ENCODE results near the gene BMPR1A.

Gene BMPR1A

DNA sequence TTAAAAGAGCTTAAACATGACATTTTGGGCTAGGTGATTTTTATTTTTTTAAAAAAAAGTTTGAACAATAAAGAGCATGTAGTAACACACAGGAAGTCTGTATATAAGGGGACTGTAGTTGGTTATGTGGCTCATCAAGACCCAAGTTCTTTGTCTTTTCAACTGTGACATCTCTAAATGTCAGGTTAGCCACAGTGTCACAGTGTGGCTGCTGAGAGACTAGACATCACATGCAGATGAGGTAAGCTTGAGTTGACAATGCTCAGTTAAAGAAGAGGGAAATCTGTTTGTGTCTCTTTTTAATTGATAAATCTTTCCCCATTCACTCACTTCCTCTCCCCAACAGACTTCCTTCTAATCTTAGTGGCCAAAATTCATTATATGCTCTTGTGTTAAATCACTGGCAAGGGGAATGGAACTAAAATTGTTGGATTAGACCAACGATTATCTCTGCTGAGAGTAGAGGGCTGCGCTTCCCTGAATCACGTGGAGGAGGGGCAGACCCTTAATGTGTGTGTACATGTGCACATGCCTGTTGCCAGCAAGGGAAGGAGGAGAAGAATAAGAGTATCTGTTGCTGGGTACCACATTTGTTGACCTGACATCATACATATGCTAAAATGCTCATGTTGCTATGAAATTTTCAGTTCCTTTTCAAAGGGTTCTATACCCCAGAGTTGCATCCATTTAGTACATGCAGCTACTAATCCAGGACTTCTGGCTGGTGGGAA lies 122.7 kb downstream of the BMPR1A start:
- Histone ChIP-seq H3K9ac (no peak overlapping the region), H3K9me3 (replicated peaks in 1 of 11) (no peaks in the 10 kb centered on the region), H3K4me1 (peaks cover 8 to 30% (median 19%) of the 10 kb centered on the region in 10 experiments), H3K36me3 (no peaks in the 10 kb centered on the region), H3K27me3 (peaks cover 0 to 5% (median 0%) of the 10 kb centered on the region in 11 experiments; a peak in 1 of 22 replicates), H4K20me1 (no peaks in the 10 kb centered on the region), H3K27ac (peak overlapping the region in 1 of 11 experiments; percentile 25; a peak in 2 of 22 replicates), H3K4me2 (peak overlapping the region in 6 of 11 experiments; percentile 0 to 35 (median 18); a peak in 8 of 22 replicates), H3K4me3 (no peak overlapping the region)
- no peak for TF ChIP-seq Cebpa-rat (IDR thresholded peaks at IDR 0.05)

DNA sequence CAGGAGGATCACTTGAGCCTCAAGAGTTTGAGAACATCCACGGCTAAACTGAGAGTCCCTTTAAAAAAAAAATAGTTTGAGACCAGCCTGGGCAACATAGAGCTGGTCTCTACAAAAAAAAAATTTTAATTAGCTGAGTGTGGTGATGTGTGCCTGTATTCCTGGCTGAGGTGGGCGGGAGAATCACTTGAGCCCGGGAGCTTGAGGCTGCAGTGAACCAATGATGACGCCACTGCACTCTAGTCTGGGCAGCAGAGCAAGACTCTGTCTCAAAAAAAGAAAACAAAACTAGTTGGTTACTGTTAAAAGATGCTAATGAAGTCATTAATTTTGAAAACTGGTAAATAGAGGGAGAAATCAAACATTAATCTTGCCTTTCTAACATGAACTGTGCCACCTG lies 124.6 kb downstream of the BMPR1A start:
- Histone ChIP-seq H3K36me3 (no peaks in the 10 kb centered on the region), H3K4me2 (no peak overlapping the region), H3K27ac (no peak overlapping the region), H4K20me1 (no peaks in the 10 kb centered on the region), H3K4me1 (peaks cover 8 to 30% (median 19%) of the 10 kb centered on the region in 10 experiments), H3K9ac (no peak overlapping the region), H3K4me3 (no peak overlapping the region), H3K27me3 (peaks cover 0 to 5% (median 0%) of the 10 kb centered on the region in 11 experiments; a peak in 1 of 22 replicates), H3K9me3 (replicated peaks in 1 of 11) (no peaks in the 10 kb centered on the region)
- TF ChIP-seq Cebpa-rat (IDR thresholded peaks at IDR 0.05), result no peak

DNA sequence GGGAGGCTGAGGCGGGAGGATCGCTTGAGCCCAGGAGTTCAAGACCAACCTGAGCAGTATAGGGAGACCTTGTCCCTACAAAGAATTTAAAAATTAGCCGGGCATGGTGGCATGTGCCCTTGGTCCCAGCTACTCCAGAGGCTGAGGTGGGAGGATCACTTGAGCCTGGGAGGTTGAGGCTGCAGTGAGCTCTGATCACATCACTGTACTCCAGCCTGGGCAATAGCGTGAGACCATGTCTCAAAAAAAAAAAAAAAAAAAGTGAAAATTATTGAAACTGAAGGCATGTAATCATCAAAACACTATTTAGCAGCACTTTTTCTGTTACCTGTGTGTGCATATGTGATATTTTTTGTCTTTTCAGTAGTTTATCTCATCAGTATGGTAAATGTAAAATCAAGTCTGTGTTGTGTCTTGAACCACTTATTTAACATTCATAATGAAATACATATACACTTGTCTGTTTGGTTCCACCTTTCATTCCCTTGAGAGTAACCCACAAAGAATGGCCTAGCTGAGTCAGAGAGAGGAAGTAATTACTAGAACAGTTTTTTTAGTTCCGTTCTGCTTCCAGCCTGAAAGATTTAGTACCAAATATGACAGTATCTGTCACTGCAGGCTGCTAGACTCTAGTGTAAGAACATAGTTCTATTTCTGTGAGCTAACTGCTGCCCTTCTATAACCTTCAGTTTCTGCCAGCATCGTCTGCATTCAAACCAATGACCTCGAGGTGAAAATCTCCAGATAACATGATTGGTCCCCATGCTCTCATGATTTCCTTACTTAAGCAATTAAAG lies 132.4 kb downstream of the BMPR1A start:
- Histone ChIP-seq H3K4me2 (peak overlapping the region; percentile 25 to 72 (median 54)), H3K27me3 (no peaks in the 10 kb centered on the region), H3K4me3 (no peak overlapping the region), H3K9ac (no peak overlapping the region), H3K36me3 (no peaks in the 10 kb centered on the region), H3K9me3 (replicated peaks in 1 of 11) (no peaks in the 10 kb centered on the region), H3K27ac (no peak overlapping the region), H3K4me1 (peaks cover 13 to 18% (median 15%) of the 10 kb centered on the region in 10 experiments), H4K20me1 (no peaks in the 10 kb centered on the region)
- no peak for TF ChIP-seq Cebpa-rat (IDR thresholded peaks at IDR 0.05)

DNA sequence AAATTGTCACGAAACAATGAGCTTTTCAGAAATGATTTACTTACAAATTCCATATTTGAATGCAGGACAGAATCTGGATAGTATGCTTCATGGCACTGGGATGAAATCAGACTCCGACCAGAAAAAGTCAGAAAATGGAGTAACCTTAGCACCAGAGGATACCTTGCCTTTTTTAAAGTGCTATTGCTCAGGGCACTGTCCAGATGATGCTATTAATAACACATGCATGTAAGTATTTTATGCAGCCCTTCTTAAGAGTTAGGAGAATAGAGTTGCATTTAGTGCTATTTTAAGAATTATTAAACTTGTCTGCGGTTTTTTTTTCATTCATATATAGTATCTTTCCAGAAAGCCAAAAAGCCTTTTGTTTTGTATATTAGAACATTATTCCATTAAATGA lies 133.6 kb downstream of the BMPR1A start:
- Histone ChIP-seq H3K27ac (no peak overlapping the region), H3K4me2 (peak overlapping the region in 1 of 11 experiments; percentile 51; a peak in 1 of 22 replicates), H3K9ac (no peak overlapping the region), H3K4me3 (no peak overlapping the region), H3K9me3 (replicated peaks in 1 of 11) (no peaks in the 10 kb centered on the region), H3K27me3 (no peaks in the 10 kb centered on the region), H3K4me1 (peaks cover 13 to 18% (median 15%) of the 10 kb centered on the region in 10 experiments), H4K20me1 (no peaks in the 10 kb centered on the region), H3K36me3 (no peaks in the 10 kb centered on the region)
- TF ChIP-seq Cebpa-rat (IDR thresholded peaks at IDR 0.05), result no peak

DNA sequence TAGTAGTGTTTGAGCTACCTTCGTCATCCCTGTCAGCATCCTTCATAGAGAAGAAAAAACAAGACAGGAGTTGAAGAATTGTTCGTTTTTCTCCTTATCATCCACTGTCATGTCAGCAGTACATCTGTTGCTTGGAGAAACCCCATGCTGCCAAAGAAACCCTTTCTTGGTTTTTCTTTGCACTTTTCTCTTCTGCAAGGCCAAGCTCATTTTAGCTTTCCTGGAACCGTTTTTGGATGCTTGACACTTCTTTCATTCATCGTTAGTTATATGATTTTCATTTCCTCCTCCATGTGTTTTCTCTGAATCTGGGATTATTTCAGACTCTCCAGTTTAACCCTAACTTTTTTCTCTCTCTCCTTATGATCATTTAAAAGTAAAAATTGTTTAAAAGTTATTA lies 142.1 kb downstream of the BMPR1A start:
- H3K9ac ChIP-seq, result no peak overlapping the region

DNA sequence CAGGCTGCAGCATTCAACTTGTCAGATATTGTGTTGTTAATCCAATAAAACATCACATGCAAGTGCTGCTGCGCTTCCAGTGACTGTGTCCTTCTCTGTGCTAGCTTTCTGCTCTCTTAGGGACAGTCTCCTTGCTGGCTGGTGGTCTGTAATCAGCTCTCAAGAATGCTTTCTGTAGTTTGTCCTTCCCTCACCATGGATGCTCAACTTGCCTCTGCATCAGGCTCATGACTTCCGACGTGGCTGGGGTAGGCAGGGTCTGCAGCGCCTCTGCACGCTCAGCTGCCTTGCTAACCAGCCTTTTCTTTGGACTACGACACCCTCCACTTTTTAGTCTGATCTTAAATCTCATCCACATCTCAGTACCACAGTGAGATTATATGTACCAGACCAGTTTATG lies 142.7 kb downstream of the BMPR1A start:
- Histone ChIP-seq H3K9ac (no peak overlapping the region), H3K4me2 (no peak overlapping the region), H3K4me3 (no peak overlapping the region), H3K36me3 (no peaks in the 10 kb centered on the region), H3K27ac (no peak overlapping the region), H3K27me3 (no peaks in the 10 kb centered on the region), H3K4me1 (no peaks in the 10 kb centered on the region), H4K20me1 (no peaks in the 10 kb centered on the region), H3K9me3 (replicated peaks in 1 of 11) (peaks cover 0 to 5% (median 0%) of the 10 kb centered on the region in 11 experiments; a peak in 1 of 22 replicates)
- no peak for TF ChIP-seq Cebpa-rat (IDR thresholded peaks at IDR 0.05)

More for the DNA sequence above, 142.1 kb downstream of the BMPR1A start:
- Histone ChIP-seq H3K27ac (no peak overlapping the region), H3K4me2 (no peak overlapping the region), H3K9me3 (replicated peaks in 1 of 11) (peaks cover 0 to under 1% (median 0%) of the 10 kb centered on the region in 11 experiments; a peak in 1 of 22 replicates), H3K27me3 (no peaks in the 10 kb centered on the region), H4K20me1 (no peaks in the 10 kb centered on the region), H3K4me3 (no peak overlapping the region), H3K4me1 (no peaks in the 10 kb centered on the region), H3K36me3 (no peaks in the 10 kb centered on the region)
- no peak for TF ChIP-seq Cebpa-rat (IDR thresholded peaks at IDR 0.05)

DNA sequence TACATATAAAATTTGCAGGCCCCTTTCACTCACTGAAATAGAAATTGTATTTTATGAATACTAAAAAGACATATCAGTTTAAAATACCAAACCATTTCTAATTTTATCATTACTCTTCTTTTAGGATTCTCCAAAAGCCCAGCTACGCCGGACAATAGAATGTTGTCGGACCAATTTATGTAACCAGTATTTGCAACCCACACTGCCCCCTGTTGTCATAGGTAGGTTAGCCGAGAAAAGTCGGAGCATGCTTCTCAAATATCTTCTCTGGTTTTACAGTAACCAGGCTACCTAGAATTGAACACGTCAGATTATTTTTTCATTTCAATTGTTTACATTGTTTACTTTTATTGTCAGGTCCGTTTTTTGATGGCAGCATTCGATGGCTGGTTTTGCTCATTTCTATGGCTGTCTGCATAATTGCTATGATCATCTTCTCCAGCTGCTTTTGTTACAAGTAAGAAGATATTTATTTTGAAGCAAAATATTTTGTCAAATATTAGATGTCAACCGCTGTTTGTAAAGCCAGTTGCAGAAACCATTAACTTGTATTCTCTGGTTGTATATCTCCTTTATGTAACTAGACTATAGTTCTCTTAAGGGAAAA lies 143.4 kb downstream of the BMPR1A start:
- H3K27ac ChIP-seq, result no peak overlapping the region
- H3K27me3 ChIP-seq, result no peaks in the 10 kb centered on the region
- H3K4me3 ChIP-seq, result no peak overlapping the region
- H3K9ac ChIP-seq, result no peak overlapping the region
- no peaks in the 10 kb centered on the region for H3K4me1 ChIP-seq
- H4K20me1 ChIP-seq, result no peaks in the 10 kb centered on the region
- no peaks in the 10 kb centered on the region for H3K36me3 ChIP-seq
- TF ChIP-seq Cebpa-rat (IDR thresholded peaks at IDR 0.05), result no peak
- H3K4me2 ChIP-seq, result no peak overlapping the region
- peaks cover 0 to 5% (median 0%) of the 10 kb centered on the region in 11 experiments; a peak in 1 of 22 replicates for H3K9me3 ChIP-seq (replicated peaks in 1 of 11)

DNA sequence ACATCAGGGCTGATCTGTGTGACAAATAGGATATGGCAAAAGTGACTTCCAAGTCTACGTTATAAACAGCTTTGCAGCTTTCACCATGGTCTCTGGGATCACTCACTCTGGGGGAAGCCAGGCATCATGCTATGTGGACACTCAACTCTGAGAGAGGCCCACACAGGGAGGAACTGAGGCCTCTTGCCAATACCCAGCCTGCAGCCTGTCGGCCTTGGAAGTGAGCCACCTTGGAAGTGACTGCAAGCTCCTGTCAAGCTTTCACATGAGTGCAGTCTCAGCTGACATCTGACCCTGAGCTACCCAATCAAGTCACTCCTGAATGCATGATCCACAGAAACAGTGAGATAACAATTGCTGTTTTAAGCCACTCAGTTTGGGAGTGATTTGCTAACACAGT lies 144.5 kb downstream of the BMPR1A start:
- H3K9me3 ChIP-seq (replicated peaks in 1 of 11), result peaks cover 0 to 8% (median 0%) of the 10 kb centered on the region in 11 experiments; a peak in 7 of 22 replicates
- H3K4me3 ChIP-seq, result no peak overlapping the region
- no peak overlapping the region for H3K4me2 ChIP-seq
- no peaks in the 10 kb centered on the region for H4K20me1 ChIP-seq
- no peak overlapping the region for H3K27ac ChIP-seq
- no peaks in the 10 kb centered on the region for H3K4me1 ChIP-seq
- no peak for TF ChIP-seq Cebpa-rat (IDR thresholded peaks at IDR 0.05)
- no peaks in the 10 kb centered on the region for H3K27me3 ChIP-seq
- peaks cover 0 to 2% (median 0%) of the 10 kb centered on the region in 11 experiments; a peak in 3 of 22 replicates for H3K36me3 ChIP-seq
- H3K9ac ChIP-seq, result no peak overlapping the region

DNA sequence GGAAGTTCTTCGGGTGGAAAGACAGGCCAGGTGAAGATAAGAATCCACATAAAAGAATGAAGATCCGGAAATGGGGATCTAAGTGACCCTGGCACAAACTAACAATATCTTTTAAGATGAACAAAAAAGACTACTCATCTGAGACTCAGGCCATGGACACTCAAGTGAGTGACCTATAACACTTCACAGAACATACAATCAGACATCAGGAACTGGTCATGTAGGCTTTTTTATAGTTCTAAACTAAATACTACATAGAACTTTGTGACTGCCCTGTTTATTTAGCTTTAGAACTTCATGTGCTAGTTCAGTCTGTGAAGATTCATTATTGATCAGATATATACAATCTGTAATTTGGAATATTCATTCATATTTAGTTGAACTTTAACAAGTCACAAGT lies 148.2 kb downstream of the BMPR1A start:
- Histone ChIP-seq H3K27me3 (no peaks in the 10 kb centered on the region), H3K27ac (no peak overlapping the region), H3K4me3 (no peak overlapping the region), H4K20me1 (no peaks in the 10 kb centered on the region), H3K9ac (no peak overlapping the region), H3K4me1 (no peaks in the 10 kb centered on the region), H3K4me2 (no peak overlapping the region), H3K36me3 (peaks cover 0 to 13% (median 0%) of the 10 kb centered on the region in 11 experiments; a peak in 3 of 22 replicates), H3K9me3 (replicated peaks in 1 of 11) (peaks cover 7 to 32% (median 12%) of the 10 kb centered on the region in 11 experiments; a peak in 20 of 22 replicates)
- no peak for TF ChIP-seq Cebpa-rat (IDR thresholded peaks at IDR 0.05)
